GOT3 (cell line): ENCODE results near the gene PTPRT.

Experiments
- DNase-seq: peaks from one replicate; lab custom pipeline; 2025; ENCODE audit warnings: mixed read lengths; lab: John Stamatoyannopoulos, UW

PTPRT gene

GRCh38 chr20:42113236-42113635, 1076.5 kb downstream of the PTPRT start:
- DNase-seq, result no peak

DNA sequence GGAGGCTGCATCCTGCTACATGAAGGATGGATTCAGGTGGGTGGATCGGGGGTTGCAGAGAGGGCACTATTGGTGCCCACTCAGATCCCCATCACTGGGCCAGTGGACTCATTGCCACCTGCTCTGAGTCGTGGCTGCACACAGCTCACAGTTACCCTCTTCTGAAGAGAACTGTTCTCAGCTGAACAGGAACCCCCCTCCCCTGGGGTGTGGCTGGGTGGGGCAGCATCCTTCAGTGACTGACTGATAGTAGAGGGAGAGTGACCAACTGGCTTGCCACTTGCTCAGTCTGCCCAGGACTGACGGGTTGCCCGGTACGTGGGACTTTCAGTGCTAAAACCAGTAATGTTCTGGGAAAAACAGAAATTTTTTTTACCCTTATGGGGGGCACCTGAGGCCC, 1077.5 kb downstream of the PTPRT start:
- no peak for DNase-seq

DNA sequence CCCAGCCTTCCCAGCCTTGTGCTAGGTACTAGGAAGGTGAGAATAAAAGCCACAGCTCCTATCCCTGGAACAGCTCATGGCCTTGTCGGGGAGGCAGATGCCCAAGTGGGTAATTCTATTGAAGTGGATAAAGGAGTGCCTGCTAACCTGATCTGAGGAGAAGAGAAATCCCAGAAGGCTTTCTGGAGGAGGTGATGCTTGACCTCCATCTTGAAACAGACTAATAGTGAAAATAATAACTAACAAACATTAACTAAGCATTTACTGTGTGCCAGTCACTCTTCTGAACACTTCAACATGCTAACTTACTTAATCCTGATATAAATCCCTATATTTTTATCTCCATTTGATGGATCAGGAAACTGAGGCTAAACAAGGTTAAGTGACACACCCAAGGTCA, 1078.4 kb downstream of the PTPRT start:
- DNase-seq, result no peak

DNA sequence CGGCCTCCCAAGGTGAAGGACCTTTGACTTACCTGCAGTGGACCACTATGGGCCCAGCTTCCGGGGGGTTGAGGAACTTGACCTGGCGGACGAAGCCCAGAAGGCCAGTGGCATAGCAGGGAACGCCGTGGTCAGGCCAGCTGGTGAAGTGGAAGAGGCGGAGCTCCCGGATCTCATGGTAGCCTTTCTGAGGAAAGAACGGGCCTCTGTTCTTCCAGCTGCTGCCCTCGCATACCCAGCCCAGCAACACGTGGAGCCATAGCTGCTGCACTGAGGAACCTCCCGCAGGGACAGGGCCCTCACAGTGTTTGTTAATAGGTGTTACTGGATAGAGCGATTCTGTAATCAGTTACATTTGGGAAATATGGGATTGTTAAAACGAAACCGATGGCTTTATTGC, 1079.4 kb downstream of the PTPRT start:
- no peak for DNase-seq

GRCh38 chr20:42102000-42102399, 1087.7 kb downstream of the PTPRT start:
- no peak for DNase-seq

- no peak for DNase-seq
Measured at GRCh38 chr20:42100137-42100704, 1089.5 kb downstream of the PTPRT start.

DNA sequence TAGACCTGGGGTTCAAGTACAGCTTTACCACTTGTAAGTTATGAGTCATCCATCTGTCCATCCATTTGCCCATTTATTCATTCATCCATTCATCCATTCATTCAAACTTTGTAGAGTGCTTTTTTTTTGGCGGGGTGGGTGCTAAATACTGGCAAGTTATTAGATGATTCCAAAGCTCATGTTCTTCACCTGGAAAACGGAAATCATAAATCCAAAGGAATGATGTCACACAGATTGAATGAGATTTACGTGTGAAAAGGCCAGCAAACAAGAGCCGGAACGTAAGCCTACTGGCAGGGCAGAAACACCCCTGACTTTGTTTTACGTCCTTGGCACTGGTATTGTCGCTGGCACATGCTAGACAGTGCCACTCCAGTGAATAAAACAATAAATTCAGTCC, 1090.6 kb downstream of the PTPRT start:
- no peak for DNase-seq

DNA sequence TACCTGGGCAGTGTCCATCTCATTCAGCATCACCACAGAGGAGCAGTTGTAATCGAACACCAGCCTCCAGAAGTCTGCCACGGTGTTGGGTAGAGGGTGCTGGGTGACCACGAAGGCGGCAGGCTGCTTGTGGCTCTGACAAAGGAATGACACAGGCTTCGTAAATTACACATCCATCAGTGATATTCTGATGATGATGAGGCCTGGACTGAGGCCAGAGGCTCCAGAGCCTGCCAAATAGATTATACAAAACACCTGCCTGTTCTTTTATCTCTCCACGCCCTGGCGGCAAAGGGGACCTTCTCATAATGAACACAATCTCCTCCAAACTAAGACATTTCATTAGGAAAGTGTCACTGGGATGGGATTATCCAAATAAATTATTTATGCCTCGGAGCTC, 1091.3 kb downstream of the PTPRT start:
- DNase-seq, result no peak

GRCh38 chr20:42097741-42098140, 1092.0 kb downstream of the PTPRT start:
- DNase-seq, result no peak

DNA sequence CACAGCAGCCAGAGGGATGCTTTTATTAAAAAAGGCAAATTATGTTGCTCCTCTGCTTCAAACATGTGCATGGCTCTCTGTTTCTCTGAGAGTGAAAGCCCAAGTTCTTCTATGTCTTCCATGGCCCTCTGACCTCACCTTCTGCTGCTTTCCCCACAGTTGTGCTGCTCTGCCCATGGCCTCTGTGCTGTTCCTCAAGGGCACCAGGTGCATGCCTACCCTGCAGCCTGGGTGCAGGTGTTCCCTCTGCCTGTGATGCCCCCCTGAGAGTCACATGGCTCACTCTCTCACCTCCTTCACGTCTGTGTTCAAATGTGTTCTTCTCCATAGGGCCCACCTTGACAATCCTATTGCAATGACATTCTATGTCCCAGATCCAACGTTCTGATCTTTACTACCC, 1094.5 kb downstream of the PTPRT start:
- no peak for DNase-seq

DNA sequence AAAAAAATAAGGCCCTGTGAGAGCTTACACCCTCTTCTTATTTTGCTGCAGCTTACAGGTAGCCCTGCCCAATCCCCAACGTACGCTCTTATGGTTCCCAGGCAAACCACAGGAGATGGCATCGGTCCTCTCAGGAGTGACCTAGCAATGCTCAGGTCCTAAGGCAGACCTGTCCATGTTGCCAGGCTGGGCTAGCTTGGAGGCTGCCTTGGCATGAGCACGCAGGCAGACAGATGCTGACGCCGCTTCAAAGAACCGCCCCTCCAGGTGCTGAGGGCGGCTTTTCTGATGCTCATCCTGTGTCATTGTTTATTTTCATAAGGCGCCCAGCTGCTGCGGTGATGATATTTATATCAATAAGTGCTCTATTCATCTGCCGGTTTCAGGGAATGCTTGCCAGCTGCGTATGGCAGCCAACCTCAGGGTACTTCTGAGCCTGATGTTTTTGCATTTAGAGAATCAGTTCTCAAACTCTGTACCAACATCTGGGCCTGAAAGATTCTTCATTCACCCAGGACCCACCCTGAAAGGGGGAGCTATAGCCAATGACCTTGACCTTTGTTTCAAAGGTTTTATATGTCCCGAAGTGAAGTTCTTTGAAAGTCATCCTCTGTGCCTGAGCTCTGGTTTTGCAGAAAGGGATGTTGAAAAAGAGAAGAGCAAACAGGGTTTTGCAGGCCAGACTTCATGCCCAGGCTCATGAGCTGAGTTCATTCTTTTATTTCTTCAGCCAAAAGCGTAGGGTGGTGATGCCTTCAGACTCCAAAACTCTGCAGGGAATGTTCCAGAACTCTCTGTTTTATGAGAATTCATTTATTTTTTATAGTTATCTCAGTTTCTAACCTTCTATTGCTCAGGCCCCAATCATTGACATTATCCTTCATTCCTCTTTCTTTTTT, 1095.9 kb downstream of the PTPRT start:
- no peak for DNase-seq

GRCh38 chr20:42093041-42093440, 1096.7 kb downstream of the PTPRT start:
- DNase-seq, result no peak

DNA sequence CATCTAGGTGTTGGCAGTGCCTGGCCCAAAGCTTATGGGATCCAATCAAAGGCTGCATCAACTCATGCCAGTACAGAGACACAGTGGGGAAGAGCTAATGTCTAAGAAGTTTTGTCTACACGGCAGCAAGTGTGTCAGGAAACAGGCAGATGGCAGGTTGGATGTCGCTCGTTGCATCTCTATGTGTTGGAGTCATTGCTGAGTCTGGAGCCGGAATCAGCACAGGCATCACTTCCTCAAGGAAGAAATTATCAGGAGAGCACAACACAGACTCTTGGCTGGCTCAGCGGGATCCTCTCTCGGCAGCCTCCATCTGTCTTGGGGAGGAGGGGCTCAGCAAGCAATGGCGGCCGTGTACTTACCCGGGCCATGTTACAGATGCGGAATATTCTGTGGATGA, 1104.3 kb downstream of the PTPRT start:
- no peak for DNase-seq

- no peak for DNase-seq
Measured at GRCh38 chr20:42083280-42083679, 1106.4 kb downstream of the PTPRT start.

DNA sequence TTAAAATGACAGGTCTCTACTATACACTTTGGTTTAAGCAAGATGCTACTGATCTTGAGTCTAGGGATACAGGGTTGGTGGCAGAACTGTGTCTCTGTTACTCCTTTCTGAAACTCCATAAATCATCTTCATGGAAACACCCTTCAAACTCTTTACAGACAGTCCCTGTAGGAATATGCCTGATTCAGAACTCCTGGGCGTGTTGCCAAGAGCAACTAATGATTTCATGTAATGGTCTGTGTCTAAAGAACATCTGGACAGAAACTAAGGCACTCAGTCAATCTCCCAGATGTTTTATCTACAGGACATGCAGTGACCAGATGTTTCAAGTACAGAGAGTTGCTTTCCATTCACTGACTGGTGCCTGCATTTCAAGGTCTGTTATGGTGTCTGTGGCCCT, 1107.1 kb downstream of the PTPRT start:
- DNase-seq, result no peak

DNA sequence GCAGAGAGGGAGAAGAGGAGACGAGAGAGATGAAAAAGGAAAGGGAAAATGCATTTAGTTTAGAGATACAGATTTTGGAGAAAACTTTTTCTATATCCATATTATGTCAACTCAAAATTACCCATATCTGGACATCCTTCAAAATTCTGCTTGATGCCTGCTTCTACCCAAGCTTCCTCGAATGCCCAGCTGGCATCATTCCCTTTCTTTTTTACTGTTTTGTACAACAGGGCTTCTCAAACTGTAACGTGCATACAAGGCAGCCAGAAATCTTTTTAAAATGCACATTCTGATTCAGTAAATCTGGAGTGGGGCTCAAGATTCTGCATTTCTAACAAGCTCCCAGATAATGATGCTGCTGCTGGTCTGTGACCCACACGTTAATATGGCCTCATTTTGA, 1108.8 kb downstream of the PTPRT start:
- DNase-seq, result no peak

- DNase-seq, result no peak
Measured at GRCh38 chr20:42074944-42075343, 1114.8 kb downstream of the PTPRT start.

DNA sequence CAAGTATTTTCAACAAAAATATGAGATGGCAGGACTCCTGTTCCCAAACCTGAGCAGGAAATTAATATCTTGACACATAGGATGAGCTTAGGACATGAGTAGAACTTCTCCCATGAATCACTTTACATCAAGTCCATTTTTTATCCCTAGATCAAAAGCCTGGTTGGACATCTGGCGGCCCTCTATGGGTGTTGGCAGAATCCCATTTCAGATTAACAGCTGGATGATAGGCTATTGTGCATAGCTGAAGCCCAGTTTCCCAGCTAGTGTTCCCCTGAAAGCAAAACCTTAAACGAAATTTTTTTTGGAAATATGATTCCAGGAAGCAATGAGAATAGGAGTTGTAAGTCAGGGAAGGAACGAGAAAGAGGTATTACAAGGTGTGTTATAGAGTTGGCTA, 1122.1 kb downstream of the PTPRT start:
- no peak for DNase-seq

GRCh38 chr20:42067174-42067573, 1122.5 kb downstream of the PTPRT start:
- no peak for DNase-seq

GRCh38 chr20:42063141-42063540, 1126.6 kb downstream of the PTPRT start:
- no peak for DNase-seq

DNA sequence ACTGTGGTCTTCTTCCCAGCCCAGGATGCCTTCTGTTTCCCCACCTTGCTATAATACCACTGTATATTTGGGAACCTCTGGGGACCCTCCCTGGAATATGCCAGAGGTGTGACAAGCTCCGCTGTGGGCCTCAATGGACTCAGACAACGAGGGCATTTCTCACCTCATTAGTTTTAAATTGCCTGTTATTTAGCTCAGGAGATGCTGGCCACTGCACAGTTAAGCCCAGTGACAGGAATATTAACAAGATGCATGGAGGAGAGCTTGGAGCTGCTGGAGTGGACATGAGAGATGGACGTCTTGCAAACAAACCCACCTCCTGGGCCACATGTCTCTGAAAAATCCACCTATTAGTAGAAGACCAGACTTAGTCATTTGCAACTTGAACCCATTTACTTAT, 1136.4 kb downstream of the PTPRT start:
- no peak for DNase-seq

DNA sequence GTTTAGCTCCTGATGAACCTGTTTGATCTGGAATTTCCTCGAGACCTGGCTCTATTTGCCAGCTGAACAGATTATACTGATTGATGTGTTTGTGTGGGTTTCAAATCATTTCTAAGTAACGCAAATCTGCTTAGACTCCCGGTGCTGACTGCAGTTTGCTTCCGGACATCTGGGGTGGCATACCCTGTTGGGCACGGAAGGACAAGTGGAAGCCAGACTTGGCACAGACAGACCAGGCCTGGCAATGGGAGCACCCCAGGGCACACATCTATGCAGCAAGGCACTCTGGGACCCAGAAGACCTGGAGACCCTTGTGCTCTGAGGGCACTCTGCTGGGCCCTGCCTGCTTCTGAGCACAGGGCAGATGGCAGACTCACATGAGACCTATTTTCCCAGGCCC, 1137.8 kb downstream of the PTPRT start:
- DNase-seq, result no peak

DNA sequence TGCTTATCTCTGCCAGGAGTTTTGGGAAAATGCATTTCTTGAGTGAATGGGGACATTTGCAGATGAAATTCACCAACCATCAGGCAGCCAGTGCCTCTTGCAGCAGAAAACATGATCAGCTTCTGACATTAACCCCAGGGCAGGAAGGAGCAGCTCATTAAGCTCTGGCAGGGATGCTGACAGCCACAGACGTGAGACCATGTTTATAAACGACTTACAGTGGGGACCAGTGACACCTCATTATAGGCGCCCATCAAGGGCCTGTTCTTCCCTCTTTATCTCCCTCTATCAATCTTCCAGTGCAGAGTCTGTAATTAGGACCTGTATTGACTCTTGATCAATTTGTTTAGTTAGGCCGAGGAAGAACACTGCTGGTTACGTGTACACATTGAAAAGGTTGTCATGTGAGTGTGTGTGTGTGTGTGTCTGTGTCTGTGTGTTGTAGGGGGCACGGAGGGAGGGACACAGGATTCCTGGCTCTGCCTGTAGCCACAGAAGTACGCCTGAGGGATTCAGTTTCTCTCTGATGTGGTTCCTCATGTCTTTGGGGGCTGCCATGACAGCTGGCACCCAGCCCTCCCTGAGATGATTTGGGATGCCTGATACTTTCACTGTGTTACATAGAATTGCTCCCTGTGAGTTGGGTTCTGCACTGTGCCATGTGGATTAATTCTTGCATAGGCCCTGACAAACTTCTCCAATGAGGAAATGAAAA, 1143.2 kb downstream of the PTPRT start:
- DNase-seq, result no peak
